ENCODE results near the gene PARP15.

- TF ChIP-seq POLR2A (IDR thresholded peaks at IDR 0.05; ENCODE audit: low read length) (no peak), GATA1 (IDR thresholded peaks at IDR 0.05; ENCODE audit: low read depth, low read length) (no peak)
These were observed 24.7 kb downstream of the PARP15 start for GRCh38 chr3:122602011-122602710.

Measured in erythroblast (primary cell).